ENCODE measurements around the gene SZT2. TPM values are rescaled to one million over a fixed set of nuclear protein-coding genes. Genes with fewer than 3 reads are reported as not detected.

SZT2 gene
- 10 to 100 TPM in 3 of 4 donors, 1 to 10 TPM in 1; 8.9 to 23.7 (median 19.0) TPM for polyA plus RNA-seq
- long read RNA-seq, donor 1: 0 reads
- long read RNA-seq, donor 2, partial matches to known transcripts: 6 of 24 reads
- long read RNA-seq, donor 2, other reads (novel, unspliced or antisense): 18 of 24 reads
- long read RNA-seq, donor 3, partial matches to known transcripts: 72 of 104 reads
- long read RNA-seq, donor 3, other reads (novel, unspliced or antisense): 30 of 104 reads
- long read RNA-seq, donor 4: 0 reads
- long read RNA-seq, donor 5: 0 reads
- long read RNA-seq, donor 6, partial matches to known transcripts: 0 of 29 reads
- long read RNA-seq, donor 6, other reads (novel, unspliced or antisense): 29 of 29 reads
- long read RNA-seq, donor 7: 0 reads
- long read RNA-seq, donor 8: 0 reads
- long read RNA-seq, donor 9: 0 reads
- long read RNA-seq, donor 10: 0 reads

DNA sequence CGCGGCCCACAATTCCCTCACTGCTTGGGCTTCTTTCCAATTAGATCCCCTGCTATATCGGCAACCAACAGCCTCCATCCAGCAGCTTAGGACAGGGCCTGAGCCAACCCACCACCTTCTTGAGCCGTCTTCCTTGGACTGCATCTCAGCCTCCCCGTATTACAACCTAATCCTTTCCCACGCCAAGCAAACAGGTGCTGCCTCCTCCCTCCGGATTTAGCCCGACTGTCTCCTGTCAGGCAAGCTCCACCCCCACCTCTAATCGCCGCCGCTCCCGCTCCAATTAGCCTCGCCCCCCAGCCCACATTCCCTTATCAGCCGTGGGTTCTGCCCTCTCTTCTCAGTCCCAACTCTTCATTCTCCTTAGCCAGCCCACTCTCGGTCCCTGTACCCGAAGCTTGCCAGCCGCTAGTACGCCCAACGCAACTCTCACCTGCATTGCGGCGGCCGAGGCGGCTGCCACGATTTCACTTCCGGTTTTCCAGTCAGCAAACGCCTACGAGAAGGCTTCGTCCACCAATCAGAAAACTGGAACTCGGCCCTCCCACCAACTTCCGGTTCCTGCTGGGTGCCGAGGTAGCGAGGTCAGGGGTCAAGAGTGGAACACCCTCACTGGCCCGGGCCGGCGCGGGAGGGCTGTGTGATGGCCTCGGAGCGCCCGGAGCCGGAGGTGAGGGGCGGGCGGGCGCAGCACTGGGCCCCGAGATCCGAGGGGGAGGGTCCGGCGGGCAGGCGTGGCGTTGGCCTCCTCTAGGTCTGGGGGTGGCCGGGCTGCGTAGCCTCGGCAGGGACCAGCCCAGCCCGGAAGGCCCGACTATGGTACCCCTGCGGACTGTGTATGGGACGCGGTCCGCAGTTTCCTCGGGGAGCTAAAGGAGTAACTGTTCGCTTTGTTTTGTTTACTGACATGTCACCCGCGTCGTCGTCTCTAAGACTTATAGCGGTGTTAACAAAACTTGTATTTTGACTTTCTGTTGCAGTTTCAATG is at the start of gene SZT2, which contains the start of gene MED8:
SZT2 (plus strand) TSS at position 574 of the 988 bp plus-strand sequence; CDS start at position 644, 70 bp downstream.
MED8 (minus strand) TSS at position 475 of the 988 bp plus-strand sequence; CDS start at position 439, 36 bp downstream.
- Histone ChIP-seq H3K36me3 (ENCODE audit: control insufficient read depth in 3 of 3, insufficient read depth in 2 of 3, low read depth in 1 of 3, low read length in 3 of 3) (peaks cover 11 to 17% (median 12%) of the 10 kb centered on the region in 3 donors), H3K9me3 (ENCODE audit: control insufficient read depth in 2 of 2, insufficient read depth in 1 of 2, low read depth in 1 of 2, low read length in 1 of 2) (no peaks in the 10 kb centered on the region), H3K4me3 (ENCODE audit: low read depth in 1 of 3, low read length in 3 of 3) (peak within 1 kb of the TSS; percentile 82 to 97 (median 88)), H3K4me1 (ENCODE audit: control insufficient read depth in 3 of 3, insufficient read depth in 2 of 3, low read depth in 1 of 3, low read length in 2 of 3) (peaks cover 2 to 13% (median 8%) of the 10 kb centered on the region in 3 donors), H3K27ac (ENCODE audit: low read depth in 1 of 3, low read length in 2 of 3) (peak within 1 kb of the TSS; percentile 79 to 94 (median 84)), H3K27me3 (ENCODE audit: control insufficient read depth in 3 of 3, insufficient read depth in 3 of 3, low read length in 3 of 3) (no peaks in the 10 kb centered on the region)
- DNase-seq (peak; percentile 97), FAIRE-seq (no peak)
- 0 to 1% (median 1%) methylated on average over 62 to 65 of the region's 65 CpGs for WGBS, 3 donors

DNA sequence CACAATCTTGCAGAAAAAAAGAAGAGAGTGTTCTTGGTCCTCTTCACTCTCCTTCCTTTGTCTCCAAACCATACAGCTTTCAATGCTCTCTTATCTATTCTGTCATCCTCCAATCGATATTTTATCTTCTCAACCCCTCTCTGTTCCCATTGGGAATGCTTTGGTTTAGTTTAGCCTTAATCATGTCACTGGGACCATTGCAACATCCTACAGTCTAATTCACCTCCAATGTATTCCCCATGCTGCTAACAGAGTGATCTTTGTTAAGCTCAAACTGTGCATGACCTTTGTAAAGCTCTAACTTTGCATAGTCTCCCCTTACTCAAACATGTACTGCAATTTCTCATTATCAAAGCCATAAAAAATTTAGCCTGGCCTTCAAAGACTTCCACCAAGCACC is 49.1 kb upstream of the SZT2 start:
- H3K9me3 ChIP-seq (ENCODE audit: control insufficient read depth in 2 of 2, insufficient read depth in 1 of 2, low read depth in 1 of 2, low read length in 1 of 2): no peaks in the 10 kb centered on the region
- H3K27me3 ChIP-seq (ENCODE audit: control insufficient read depth in 3 of 3, insufficient read depth in 3 of 3, low read length in 3 of 3): no peaks in the 10 kb centered on the region
- WGBS, 3 donors: 4 to 58% (median 27%) methylated on average over 1 of the region's 1 CpG
- no peaks in the 10 kb centered on the region for H3K36me3 ChIP-seq (ENCODE audit: control insufficient read depth in 3 of 3, insufficient read depth in 2 of 3, low read depth in 1 of 3, low read length in 3 of 3)
- H3K4me1 ChIP-seq (ENCODE audit: control insufficient read depth in 3 of 3, insufficient read depth in 2 of 3, low read depth in 1 of 3, low read length in 2 of 3): peaks cover 0 to 26% (median 3%) of the 10 kb centered on the region in 3 donors
- no peak overlapping the region for H3K4me3 ChIP-seq (ENCODE audit: low read depth in 1 of 3, low read length in 3 of 3)
- DNase-seq (no peak), FAIRE-seq (no peak)
- H3K27ac ChIP-seq (ENCODE audit: low read depth in 1 of 3, low read length in 2 of 3): no peak overlapping the region

DNA sequence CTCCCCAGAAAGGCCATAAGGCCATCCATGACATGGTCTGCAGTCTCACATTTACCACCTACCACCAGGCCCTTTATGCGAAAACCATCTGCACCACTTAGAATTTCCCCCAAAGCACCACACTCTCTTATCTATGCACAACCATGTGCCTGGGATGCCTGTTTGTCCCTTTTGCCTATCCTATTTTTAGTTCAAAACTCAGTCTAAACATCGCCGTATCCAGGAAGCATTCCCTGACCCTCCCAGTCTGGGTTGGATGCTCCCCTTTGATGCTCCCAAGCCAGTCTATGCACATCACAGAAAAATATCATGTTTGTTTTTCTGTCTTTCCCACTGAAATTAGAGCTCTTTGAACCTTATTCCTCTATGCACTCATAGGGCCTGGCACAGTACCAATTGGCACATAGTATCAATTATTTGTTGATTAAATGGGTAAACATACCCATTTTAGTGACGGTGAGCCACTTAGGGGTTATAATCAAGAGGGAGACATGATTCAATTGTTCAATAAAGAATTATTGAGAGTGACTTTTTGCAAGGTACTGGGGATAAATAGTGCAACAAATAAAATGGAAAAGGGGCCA is 45.3 kb upstream of the SZT2 start:
- no peak overlapping the region for H3K4me3 ChIP-seq (ENCODE audit: low read depth in 1 of 3, low read length in 3 of 3)
- no peaks in the 10 kb centered on the region for H3K9me3 ChIP-seq (ENCODE audit: control insufficient read depth in 2 of 2, insufficient read depth in 1 of 2, low read depth in 1 of 2, low read length in 1 of 2)
- H3K27me3 ChIP-seq (ENCODE audit: control insufficient read depth in 3 of 3, insufficient read depth in 3 of 3, low read length in 3 of 3): no peaks in the 10 kb centered on the region
- no peaks in the 10 kb centered on the region for H3K36me3 ChIP-seq (ENCODE audit: control insufficient read depth in 3 of 3, insufficient read depth in 2 of 3, low read depth in 1 of 3, low read length in 3 of 3)
- H3K4me1 ChIP-seq (ENCODE audit: control insufficient read depth in 3 of 3, insufficient read depth in 2 of 3, low read depth in 1 of 3, low read length in 2 of 3): peaks cover 0 to 34% (median 3%) of the 10 kb centered on the region in 3 donors
- H3K27ac ChIP-seq (ENCODE audit: low read depth in 1 of 3, low read length in 2 of 3): peak overlapping the region in 1 of 3 donors; percentile 64
- peak in 1 of 2 donors; percentile 37 for DNase-seq
- WGBS, 3 donors: 40 to 53% (median 44%) methylated on average over 4 of the region's 4 CpGs
- FAIRE-seq: no peak

DNA sequence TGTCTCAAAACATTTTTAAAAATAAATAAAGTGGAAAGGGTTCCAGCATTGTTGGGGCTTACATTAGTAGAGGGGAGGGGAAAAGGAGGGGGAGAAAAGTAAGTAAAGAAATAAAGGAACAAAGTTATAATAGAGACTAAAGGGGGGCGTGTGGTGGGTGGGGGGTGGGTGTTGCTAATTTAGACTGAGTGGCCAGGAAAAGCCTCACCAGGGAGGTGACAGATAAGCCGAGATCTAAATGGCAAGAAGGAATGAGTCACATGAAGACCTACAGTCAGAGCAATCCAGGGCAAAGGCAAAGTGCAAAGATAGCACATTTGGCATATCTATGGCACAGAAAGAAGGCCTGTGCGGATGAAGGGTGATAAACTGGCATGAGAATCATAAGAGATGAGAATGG is 44.6 kb upstream of the SZT2 start:
- H3K4me1 ChIP-seq (ENCODE audit: control insufficient read depth in 3 of 3, insufficient read depth in 2 of 3, low read depth in 1 of 3, low read length in 2 of 3): peaks cover 0 to 40% (median 3%) of the 10 kb centered on the region in 3 donors
- H3K27ac ChIP-seq (ENCODE audit: low read depth in 1 of 3, low read length in 2 of 3): peak overlapping the region; percentile 53 to 74 (median 64)
- 10 to 40% (median 28%) methylated on average over 3 of the region's 3 CpGs for WGBS, 3 donors
- FAIRE-seq (no peak), DNase-seq (peak; percentile 81 to 95)
- H3K27me3 ChIP-seq (ENCODE audit: control insufficient read depth in 3 of 3, insufficient read depth in 3 of 3, low read length in 3 of 3): no peaks in the 10 kb centered on the region
- no peak overlapping the region for H3K4me3 ChIP-seq (ENCODE audit: low read depth in 1 of 3, low read length in 3 of 3)
- H3K36me3 ChIP-seq (ENCODE audit: control insufficient read depth in 3 of 3, insufficient read depth in 2 of 3, low read depth in 1 of 3, low read length in 3 of 3): no peaks in the 10 kb centered on the region
- H3K9me3 ChIP-seq (ENCODE audit: control insufficient read depth in 2 of 2, insufficient read depth in 1 of 2, low read depth in 1 of 2, low read length in 1 of 2): no peaks in the 10 kb centered on the region

DNA sequence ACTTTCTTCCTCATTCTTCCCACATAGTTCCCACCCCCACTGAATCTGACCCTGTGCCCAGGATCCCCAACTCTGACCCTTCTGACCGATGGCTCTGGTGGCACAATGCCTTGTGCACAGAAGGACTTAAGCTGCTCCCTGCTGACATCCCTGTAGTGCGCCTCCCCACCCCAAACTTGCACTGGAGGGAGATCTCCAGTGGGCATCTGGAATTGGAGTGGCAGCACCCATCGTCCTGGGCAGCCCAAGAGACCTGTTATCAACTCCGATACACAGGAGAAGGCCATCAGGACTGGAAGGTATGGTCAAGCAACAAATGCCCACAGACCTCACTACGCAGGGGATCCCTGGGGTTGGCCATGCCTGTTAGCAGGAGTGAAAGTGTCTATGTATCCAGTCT is 43.1 kb upstream of the SZT2 start:
- 87 to 95% (median 90%) methylated on average over 5 of the region's 5 CpGs for WGBS, 3 donors
- Histone ChIP-seq H3K4me3 (ENCODE audit: low read depth in 1 of 3, low read length in 3 of 3) (no peak overlapping the region), H3K27ac (ENCODE audit: low read depth in 1 of 3, low read length in 2 of 3) (no peak overlapping the region), H3K9me3 (ENCODE audit: control insufficient read depth in 2 of 2, insufficient read depth in 1 of 2, low read depth in 1 of 2, low read length in 1 of 2) (no peaks in the 10 kb centered on the region), H3K4me1 (ENCODE audit: control insufficient read depth in 3 of 3, insufficient read depth in 2 of 3, low read depth in 1 of 3, low read length in 2 of 3) (peaks cover 0 to 31% (median 3%) of the 10 kb centered on the region in 3 donors), H3K36me3 (ENCODE audit: control insufficient read depth in 3 of 3, insufficient read depth in 2 of 3, low read depth in 1 of 3, low read length in 3 of 3) (no peaks in the 10 kb centered on the region), H3K27me3 (ENCODE audit: control insufficient read depth in 3 of 3, insufficient read depth in 3 of 3, low read length in 3 of 3) (no peaks in the 10 kb centered on the region)
- DNase-seq (no peak), FAIRE-seq (no peak)

DNA sequence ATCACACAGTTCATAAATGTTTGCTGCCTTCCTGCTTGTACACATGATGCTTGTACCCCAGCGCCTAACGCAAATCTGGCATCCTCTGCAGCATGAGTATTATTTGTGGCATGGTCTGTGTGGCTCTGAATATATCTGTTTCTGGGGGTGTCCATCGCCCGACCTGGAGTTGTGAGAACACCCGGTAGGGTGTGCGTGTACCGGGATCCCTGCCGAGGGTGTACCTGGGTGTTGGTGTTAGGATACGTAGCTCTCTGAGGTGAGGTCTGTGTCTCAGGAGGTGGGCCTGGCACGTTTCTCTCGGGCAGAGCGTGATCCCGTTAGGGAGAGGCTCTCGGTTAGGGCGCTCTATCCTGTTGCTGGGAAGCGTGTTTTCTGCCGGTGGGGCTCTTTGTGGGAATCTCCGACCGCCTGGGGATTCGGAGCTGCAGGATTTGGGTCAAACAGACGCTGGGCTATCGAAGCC is 41.3 kb upstream of the SZT2 start:
- no peak for FAIRE-seq
- no peaks in the 10 kb centered on the region for H3K36me3 ChIP-seq (ENCODE audit: control insufficient read depth in 3 of 3, insufficient read depth in 2 of 3, low read depth in 1 of 3, low read length in 3 of 3)
- peak overlapping the region in 2 of 3 donors; percentile 54 for H3K4me3 ChIP-seq (ENCODE audit: low read depth in 1 of 3, low read length in 3 of 3)
- peak overlapping the region; percentile 96 to 97 (median 97) for H3K27ac ChIP-seq (ENCODE audit: low read depth in 1 of 3, low read length in 2 of 3)
- H3K27me3 ChIP-seq (ENCODE audit: control insufficient read depth in 3 of 3, insufficient read depth in 3 of 3, low read length in 3 of 3): no peaks in the 10 kb centered on the region
- H3K9me3 ChIP-seq (ENCODE audit: control insufficient read depth in 2 of 2, insufficient read depth in 1 of 2, low read depth in 1 of 2, low read length in 1 of 2): no peaks in the 10 kb centered on the region
- 20 to 36% (median 27%) methylated on average over 22 of the region's 22 CpGs for WGBS, 3 donors
- DNase-seq: peak in 1 of 2 donors; percentile 52
- peaks cover 0 to 31% (median 3%) of the 10 kb centered on the region in 3 donors for H3K4me1 ChIP-seq (ENCODE audit: control insufficient read depth in 3 of 3, insufficient read depth in 2 of 3, low read depth in 1 of 3, low read length in 2 of 3)

DNA sequence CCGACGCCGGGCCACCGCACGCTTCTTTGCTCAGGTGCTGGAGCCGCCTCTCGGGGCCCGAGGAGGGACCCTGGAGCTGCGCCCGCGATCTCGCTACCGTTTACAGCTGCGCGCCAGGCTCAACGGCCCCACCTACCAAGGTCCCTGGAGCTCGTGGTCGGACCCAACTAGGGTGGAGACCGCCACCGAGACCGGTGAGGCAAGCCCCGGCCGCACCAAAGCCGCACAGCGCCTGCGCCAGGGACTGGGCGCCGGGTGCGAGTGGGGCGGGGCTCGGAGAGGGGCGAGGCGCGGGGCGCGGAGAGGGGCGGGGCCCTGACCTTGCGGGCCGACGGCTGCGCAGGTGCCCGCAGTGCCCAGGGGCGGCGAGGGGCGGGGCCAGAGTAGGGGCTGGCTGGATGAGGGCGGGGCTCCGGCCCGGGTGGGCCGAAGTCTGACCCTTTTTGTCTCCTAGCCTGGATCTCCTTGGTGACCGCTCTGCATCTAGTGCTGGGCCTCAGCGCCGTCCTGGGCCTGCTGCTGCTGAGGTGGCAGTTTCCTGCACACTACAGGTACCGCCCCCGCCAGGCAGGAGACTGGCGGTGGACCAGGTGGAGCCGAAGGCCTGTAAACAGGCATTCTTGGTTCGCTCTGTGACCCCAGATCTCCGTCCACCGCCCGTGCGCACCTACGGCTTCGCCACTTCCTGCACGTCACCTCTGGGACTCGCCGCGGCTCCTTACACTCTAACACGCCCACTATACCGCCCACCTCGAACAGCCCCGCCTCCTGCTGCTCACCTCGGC is 40.7 kb upstream of the SZT2 start:
- 8 to 27% (median 19%) methylated on average over 49 to 72 of the region's 72 CpGs for WGBS, 3 donors
- peak overlapping the region; percentile 96 to 97 (median 97) for H3K27ac ChIP-seq (ENCODE audit: low read depth in 1 of 3, low read length in 2 of 3)
- peak overlapping the region; percentile 28 to 58 (median 54) for H3K4me3 ChIP-seq (ENCODE audit: low read depth in 1 of 3, low read length in 3 of 3)
- DNase-seq: peak; percentile 93 to 96
- FAIRE-seq: no peak
- no peaks in the 10 kb centered on the region for H3K36me3 ChIP-seq (ENCODE audit: control insufficient read depth in 3 of 3, insufficient read depth in 2 of 3, low read depth in 1 of 3, low read length in 3 of 3)
- peaks cover 0 to 30% (median 3%) of the 10 kb centered on the region in 3 donors for H3K4me1 ChIP-seq (ENCODE audit: control insufficient read depth in 3 of 3, insufficient read depth in 2 of 3, low read depth in 1 of 3, low read length in 2 of 3)
- no peaks in the 10 kb centered on the region for H3K9me3 ChIP-seq (ENCODE audit: control insufficient read depth in 2 of 2, insufficient read depth in 1 of 2, low read depth in 1 of 2, low read length in 1 of 2)
- H3K27me3 ChIP-seq (ENCODE audit: control insufficient read depth in 3 of 3, insufficient read depth in 3 of 3, low read length in 3 of 3): no peaks in the 10 kb centered on the region
